Vagina (tissue), 2 donors: Measurements from ENCODE around the gene CBX4. TPM values are rescaled to one million over a fixed set of nuclear protein-coding genes. Genes with fewer than 3 reads are reported as not detected.

Experiments used
- DNase-seq, 2 donors: peaks; one replicate each; pipeline ENCODE4 v3.0.0-alpha.2; 2017; ENCODE audit errors: extremely low spot score in 2 of 2
- H3K27ac ChIP-seq: fragments of 200-600 bp; sonication (generic); one replicate; pipeline ENCODE4 v1.5.1; 2019
- H3K27me3 ChIP-seq: fragments of 200-600 bp; sonication (generic); one replicate; pipeline ENCODE4 v1.5.1; 2019
- H3K36me3 ChIP-seq, 2 donors: fragments of 200-600 bp; sonication (generic); one replicate each; pipeline ENCODE4 v1.5.1; 2017 to 2019
- H3K4me1 ChIP-seq: fragments of 200-600 bp; sonication (generic); one replicate; pipeline ENCODE4 v1.5.1; 2019
- H3K4me3 ChIP-seq, 2 donors: fragments of 200-600 bp; sonication (generic); 1 replicate in 1 of 2; 2 replicates in 1 of 2; pipeline ENCODE4 v1.5.1; 2016 to 2019
- H3K9me3 ChIP-seq: fragments of 200-600 bp; sonication (generic); one replicate; pipeline ENCODE4 v1.5.1; 2019
- CTCF ChIP-seq, 3 experiments: fragments of 450-650 bp in 2 of 3; fragments of 200-600 bp in 1 of 3; sonication (generic) in 1 of 3; IDR thresholded peaks; one replicate each; pipeline ENCODE4 v1.5.1; 2017 to 2019; ENCODE audit warnings: antibody characterized with exemption in 3 of 3, mild to moderate bottlenecking in 2 of 3, moderate library complexity in 2 of 3
- POLR2A ChIP-seq, 2 donors: fragments of 450-650 bp; IDR thresholded peaks; one replicate each; pipeline ENCODE4 v1.6.1; 2017; ENCODE audit warnings: antibody characterized with exemption in 2 of 2, mild to moderate bottlenecking in 2 of 2, moderate library complexity in 2 of 2
- POLR2AphosphoS5 ChIP-seq, 2 donors: sonication (generic); formaldehyde crosslinking; IDR thresholded peaks; one replicate each; pipeline ENCODE4 v1.9.0; 2017; ENCODE audit warnings: antibody characterized with exemption in 2 of 2, mild to moderate bottlenecking in 2 of 2, low read depth in 1 of 2; ENCODE audit not compliant: insufficient read depth in 1 of 2
- intact Hi-C: fragments of 100-400 bp; cut with DNase I; formaldehyde crosslinking; loops from one replicate; pipeline ENCODE4 v1.15.1; 2023
- total RNA-seq: library from RNA; depleted of rRNA; stranded (reverse); fragments of >200 nt; gene quantifications from one replicate; pipeline ENCODE4 v1.2.3, GENCODE V29; 2016

CBX4 gene
- total RNA-seq, 1 donor from 2014 or later, result 13.0 TPM

- no peak for DNase-seq
- H3K27me3 ChIP-seq, result no peaks in the 10 kb centered on the region
- no peak overlapping the region for H3K4me3 ChIP-seq
- H3K36me3 ChIP-seq, result no peaks in the 10 kb centered on the region
- TF ChIP-seq POLR2AphosphoS5 (IDR thresholded peaks at IDR 0.05; ENCODE audit: insufficient read depth in 1 of 2, low read depth in 1 of 2), result no peak
- no peak for TF ChIP-seq CTCF (IDR thresholded peaks at IDR 0.05)
- no peak for TF ChIP-seq POLR2A (IDR thresholded peaks at IDR 0.05)
- no peaks in the 10 kb centered on the region for H3K4me1 ChIP-seq
- no peak overlapping the region for H3K27ac ChIP-seq
- intact Hi-C loops, result no loop called here
- H3K9me3 ChIP-seq, result no peaks in the 10 kb centered on the region
These were observed 33.5 kb upstream of the CBX4 start for GRCh38 chr17:79872762-79873161.

- TF ChIP-seq POLR2AphosphoS5 (IDR thresholded peaks at IDR 0.05; ENCODE audit: insufficient read depth in 1 of 2, low read depth in 1 of 2) (no peak), CTCF (IDR thresholded peaks at IDR 0.05) (no peak), POLR2A (IDR thresholded peaks at IDR 0.05) (no peak)
- intact Hi-C loops, result no loop called here
- no peaks in the 10 kb centered on the region for H3K36me3 ChIP-seq
These were observed 31.9 kb upstream of the CBX4 start for GRCh38 chr17:79871131-79871530.

GRCh38 chr17:79870540-79870939, 31.3 kb upstream of the CBX4 start:
- H3K27ac ChIP-seq, result no peak overlapping the region
- no peaks in the 10 kb centered on the region for H3K27me3 ChIP-seq
- intact Hi-C loops, result no loop called here
- no peaks in the 10 kb centered on the region for H3K4me1 ChIP-seq
- TF ChIP-seq POLR2A (IDR thresholded peaks at IDR 0.05) (no peak), CTCF (IDR thresholded peaks at IDR 0.05) (no peak), POLR2AphosphoS5 (IDR thresholded peaks at IDR 0.05; ENCODE audit: insufficient read depth in 1 of 2, low read depth in 1 of 2) (no peak)
- no peaks in the 10 kb centered on the region for H3K36me3 ChIP-seq
- no peak for DNase-seq
- no peaks in the 10 kb centered on the region for H3K9me3 ChIP-seq
- no peak overlapping the region for H3K4me3 ChIP-seq

More at GRCh38 chr17:79871131-79871530, 31.9 kb upstream of the CBX4 start:
- H3K27ac ChIP-seq, result no peak overlapping the region
- H3K9me3 ChIP-seq, result no peaks in the 10 kb centered on the region
- no peaks in the 10 kb centered on the region for H3K27me3 ChIP-seq
- no peak overlapping the region for H3K4me3 ChIP-seq
- no peak for DNase-seq
- no peaks in the 10 kb centered on the region for H3K4me1 ChIP-seq

- Histone ChIP-seq H3K27ac (no peak overlapping the region), H3K4me3 (no peak overlapping the region), H3K36me3 (no peaks in the 10 kb centered on the region), H3K27me3 (no peaks in the 10 kb centered on the region), H3K4me1 (no peaks in the 10 kb centered on the region), H3K9me3 (no peaks in the 10 kb centered on the region)
- TF ChIP-seq POLR2A (IDR thresholded peaks at IDR 0.05) (no peak), POLR2AphosphoS5 (IDR thresholded peaks at IDR 0.05; ENCODE audit: insufficient read depth in 1 of 2, low read depth in 1 of 2) (no peak), CTCF (IDR thresholded peaks at IDR 0.05) (no peak)
- intact Hi-C loops, result loop anchor here (5.0 kb wide), 1 partner anchor 55 kb away; no protein-coding TSS in a partner anchor
- DNase-seq, result no peak
These were observed 27.7 kb upstream of the CBX4 start for GRCh38 chr17:79866791-79867518.
